Measurements from ENCODE around the gene IQCN.

Gene IQCN

DNA sequence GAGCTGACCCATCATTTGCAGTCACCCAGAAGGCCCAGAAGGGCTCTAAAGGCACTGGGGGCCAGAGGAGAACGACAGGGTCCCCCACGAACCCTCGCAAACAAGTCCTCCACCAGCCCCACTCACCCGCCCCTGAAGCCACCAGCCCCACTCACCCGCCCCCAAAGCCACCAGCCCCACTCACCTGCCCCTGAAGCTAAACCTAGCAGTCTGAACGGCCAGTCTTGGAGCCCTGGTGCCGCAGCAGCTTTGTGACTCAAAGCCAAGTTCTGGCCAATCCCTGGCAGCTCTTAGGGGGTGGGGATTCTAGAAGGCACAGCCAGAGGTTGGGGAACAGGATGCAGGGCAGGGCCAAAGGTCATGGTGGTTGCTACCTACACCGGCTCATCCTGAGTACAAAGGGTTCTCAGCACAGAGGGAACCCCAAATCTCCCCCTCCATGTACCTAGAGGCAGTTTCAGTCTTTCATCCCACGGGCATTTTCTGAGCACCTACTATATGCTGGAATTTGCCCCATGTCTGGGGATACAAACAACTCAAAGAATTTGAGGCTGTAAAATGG lies at the start of gene IQCN:
TSS of gene IQCN (minus strand) at position 234 of the 562 bp plus-strand sequence. CDS start 4,974 bp downstream, outside the sequence.
- DNase-seq = no peak

- DNase-seq = peak; percentile 99
Observed at GRCh38 chr19:18322759-18323460, 48.7 kb upstream of the IQCN start, which contains the start of gene LSM4. TSS of gene LSM4 (minus strand) at chr19:18323076. CDS start at chr19:18323020, 56 bp downstream.

- peak; percentile 73 for DNase-seq
Observed at GRCh38 chr19:18322318-18322758, 48.1 kb upstream of the IQCN start.

DNA sequence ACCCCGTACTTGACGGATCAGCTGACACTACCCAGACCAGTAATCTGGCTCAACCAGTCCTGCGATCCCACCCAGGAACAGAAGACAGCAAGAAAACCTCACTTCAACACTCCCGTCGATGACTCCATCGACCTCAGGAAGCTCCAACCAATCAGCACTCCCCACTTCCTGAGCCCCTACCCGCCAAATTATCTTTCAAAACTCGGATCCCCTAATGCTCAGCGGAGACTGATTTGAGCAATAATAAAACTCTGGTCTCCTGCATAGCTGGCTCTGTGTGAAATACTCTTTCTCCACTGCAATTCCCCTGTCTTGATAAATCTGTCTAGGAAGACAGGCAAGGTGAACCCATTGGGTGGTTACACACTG lies 47.5 kb upstream of the IQCN start:
- no peak for DNase-seq

- DNase-seq = no peak
Observed at GRCh38 chr19:18320865-18321733, 46.8 kb upstream of the IQCN start.

- DNase-seq = no peak
Observed at GRCh38 chr19:18319591-18320135, 45.4 kb upstream of the IQCN start.

GRCh38 chr19:18317961-18318800 lies 43.9 kb upstream of the IQCN start:
- no peak for DNase-seq

GRCh38 chr19:18313398-18313797 lies 39.1 kb upstream of the IQCN start:
- no peak for DNase-seq

DNA sequence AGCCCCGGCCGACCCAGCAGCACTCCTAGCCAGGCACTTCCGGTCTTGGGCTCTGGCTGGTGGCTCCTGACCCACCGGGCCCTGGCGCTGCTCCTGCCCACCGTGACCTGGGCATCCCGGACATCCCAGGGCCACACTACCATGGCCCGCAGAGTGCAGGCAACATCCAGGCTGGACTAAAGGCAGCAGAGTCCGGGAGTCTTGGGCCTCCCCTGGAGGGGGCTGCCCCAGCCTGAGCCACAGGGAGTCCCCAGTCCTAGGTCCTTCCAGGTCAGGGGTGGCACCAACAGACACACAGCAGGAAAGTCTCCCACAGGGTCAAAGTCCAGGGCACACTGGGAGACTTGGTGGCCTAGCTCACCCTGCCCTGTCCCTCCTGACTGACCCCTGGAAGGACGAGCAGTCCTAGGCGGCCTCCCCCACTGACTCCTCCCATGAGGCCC lies 37.9 kb upstream of the IQCN start:
- DNase-seq = no peak

DNA sequence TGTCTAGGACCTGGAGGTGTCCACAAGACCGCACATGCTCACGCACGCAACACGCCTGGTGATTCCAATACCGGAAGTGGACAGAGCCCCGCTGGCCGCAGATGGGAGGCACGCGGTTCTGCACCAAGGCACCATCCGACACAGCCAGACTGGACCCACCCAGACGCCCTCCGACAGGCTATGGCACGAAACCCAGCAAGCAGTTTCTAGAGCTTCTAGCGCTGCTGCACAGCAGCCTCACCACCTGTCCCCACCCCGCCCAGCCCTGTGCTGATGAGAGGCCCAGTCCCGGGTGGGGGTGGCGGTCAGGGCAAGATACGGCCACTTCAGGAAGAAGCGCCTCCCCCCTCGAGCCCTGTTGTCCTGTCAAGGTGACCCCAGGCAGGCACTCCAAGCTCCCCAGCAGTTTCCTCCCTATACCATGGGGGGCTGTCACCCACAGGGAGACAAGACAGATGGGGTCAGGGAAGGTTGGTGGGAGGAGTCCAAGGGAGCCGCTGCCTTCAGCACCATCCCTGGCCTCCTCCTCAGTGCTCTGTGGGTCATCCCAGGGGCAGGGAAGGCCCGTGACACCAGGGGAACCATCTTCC lies 37.3 kb upstream of the IQCN start:
- DNase-seq = no peak

- no peak for DNase-seq
Observed at GRCh38 chr19:18310966-18311365, 36.7 kb upstream of the IQCN start.

DNA sequence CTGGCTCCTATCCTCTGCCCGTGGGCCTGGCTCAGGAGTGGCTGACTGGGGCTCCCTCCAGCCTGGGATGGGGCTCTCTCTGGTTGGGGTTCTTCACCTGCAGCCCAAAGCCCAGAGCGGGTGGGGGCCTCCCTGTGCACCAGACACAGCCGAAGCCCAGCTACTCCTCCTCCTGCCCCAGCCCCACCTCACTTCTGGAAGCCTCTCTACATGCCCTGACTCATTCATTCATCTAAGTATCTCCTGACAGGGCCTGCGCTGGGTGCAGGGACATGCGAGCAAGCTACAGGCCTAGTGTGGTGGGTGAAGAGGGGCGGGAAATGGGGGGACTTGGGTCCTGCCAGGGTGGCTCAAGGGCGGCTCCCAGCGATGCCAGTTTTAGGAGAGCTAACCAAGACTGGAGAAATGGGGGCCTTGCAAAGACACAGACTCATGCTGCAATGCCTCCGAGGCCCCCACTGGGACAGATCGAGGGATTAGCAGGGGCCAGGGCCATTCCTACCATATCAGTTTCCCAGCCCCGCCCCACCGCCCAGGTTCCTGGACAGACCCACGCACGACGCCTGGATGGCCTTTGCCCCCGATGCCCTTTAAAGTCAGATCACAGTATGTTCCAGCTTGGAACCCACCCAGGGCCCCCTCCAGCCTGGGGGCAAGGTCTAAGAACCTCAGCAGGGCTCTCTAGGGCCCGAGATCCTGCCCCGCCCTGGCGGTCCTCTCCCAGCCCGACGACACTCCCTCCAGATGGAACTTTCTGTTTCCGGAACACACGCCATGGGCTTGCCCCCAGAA lies 36.1 kb upstream of the IQCN start:
- DNase-seq = no peak

DNA sequence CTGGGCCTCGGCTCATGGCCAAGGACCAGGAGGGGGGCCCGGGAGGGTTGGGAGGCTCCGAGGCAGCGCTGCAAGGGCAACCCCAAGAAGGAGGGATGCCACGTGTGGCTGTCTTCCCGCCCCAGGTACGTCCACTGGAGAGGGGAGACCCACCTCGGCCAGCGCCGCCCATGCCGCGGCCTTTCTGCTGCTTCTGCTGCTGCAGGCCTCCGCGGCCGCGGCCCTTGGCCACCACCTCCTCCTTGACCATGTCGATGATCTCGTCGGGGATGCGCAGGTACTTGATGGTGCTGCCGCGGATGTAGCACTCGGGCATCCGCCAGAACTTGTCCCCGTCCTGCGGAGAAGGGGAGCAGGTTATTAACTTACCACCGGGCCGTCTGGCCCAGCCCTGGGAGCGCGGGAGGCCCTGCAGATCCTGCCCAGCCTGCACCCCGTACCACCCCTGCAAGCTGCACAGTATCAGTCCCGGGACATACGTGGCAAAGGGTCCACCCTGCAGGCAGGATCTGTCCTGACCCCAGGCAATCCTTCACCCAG lies 35.3 kb upstream of the IQCN start:
- DNase-seq = no peak

GRCh38 chr19:18308948-18309325 lies 34.7 kb upstream of the IQCN start:
- no peak for DNase-seq

- DNase-seq = no peak
Observed at GRCh38 chr19:18308051-18308947, 34.0 kb upstream of the IQCN start.

DNA sequence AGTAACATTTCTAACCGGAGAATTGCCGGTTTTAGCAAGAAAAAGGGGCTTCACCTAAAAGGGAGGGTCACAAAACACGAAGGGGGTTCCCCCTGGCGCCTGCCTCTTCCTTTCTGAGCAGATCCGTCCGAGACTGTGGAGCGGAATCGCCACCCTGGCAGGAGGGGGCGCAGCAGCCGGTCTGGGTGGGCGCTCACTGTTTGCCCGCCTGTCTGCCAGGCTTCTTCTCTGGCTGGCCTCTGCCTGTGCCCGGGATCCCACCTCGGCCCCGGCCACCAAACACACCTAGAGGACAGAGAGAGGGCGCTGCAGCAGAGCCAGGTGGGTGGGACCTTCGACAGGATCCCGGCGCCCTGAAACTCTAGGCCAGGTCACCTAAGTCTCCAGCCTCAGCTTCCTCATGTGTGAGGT lies 33.0 kb upstream of the IQCN start:
- no peak for DNase-seq

GRCh38 chr19:18306888-18307260 lies 32.6 kb upstream of the IQCN start:
- no peak for DNase-seq

GRCh38 chr19:18306209-18306887 lies 32.1 kb upstream of the IQCN start:
- DNase-seq = no peak
